Liver (tissue), 3 donors: ENCODE measurements around the gene ORMDL2.

Experiments used
- ATF3 ChIP-seq: IDR thresholded peaks from 2 replicates; pipeline ENCODE4 v1.6.1; 2016; ENCODE audit warnings: antibody characterized with exemption
- CTCF ChIP-seq: fragments of 150-350 bp; IDR thresholded peaks from 2 replicates; pipeline ENCODE4 v1.5.1; 2017; ENCODE audit warnings: improper control_type of control experiment, low read depth, low read length; ENCODE audit not compliant: missing input control
- GABPA ChIP-seq, 2 donors: IDR thresholded peaks in 1 of 2; conservative IDR thresholded peaks in 1 of 2; 2 replicates each; pipeline ENCODE4 v1.6.1; 2016; ENCODE audit warnings: antibody characterized with exemption in 2 of 2, mild to moderate bottlenecking in 1 of 2, moderate library complexity in 1 of 2
- HNF4A ChIP-seq, 2 donors: conservative IDR thresholded peaks; 2 replicates each; pipeline ENCODE4 v1.6.1; 2016; ENCODE audit warnings: antibody characterized with exemption in 2 of 2, mild to moderate bottlenecking in 2 of 2
- RAD21 ChIP-seq, 2 donors: IDR thresholded peaks; 2 replicates each; pipeline ENCODE4 v1.6.1; 2016; ENCODE audit warnings: antibody characterized with exemption in 2 of 2, mild to moderate bottlenecking in 2 of 2
- TAF1 ChIP-seq: conservative IDR thresholded peaks from 2 replicates; pipeline ENCODE4 v1.6.1; 2016; ENCODE audit warnings: antibody characterized with exemption, mild to moderate bottlenecking
- YY1 ChIP-seq: IDR thresholded peaks from 2 replicates; pipeline ENCODE4 v1.6.1; 2016; ENCODE audit warnings: antibody characterized with exemption, mild to moderate bottlenecking
- TF ChIP-seq, protein P1 (sequence below): IDR thresholded peaks from 2 replicates; pipeline ENCODE4 v1.6.1; 2016; ENCODE audit warnings: antibody characterized with exemption, mild to moderate bottlenecking
- donor health status: healthy.
- donor health status: healthy.

- TF ChIP-seq CTCF (no peak), HNF4A (conservative IDR thresholded peaks at IDR 0.05) (peak; percentile 9 to 28), ATF3 (peak; percentile 82), YY1 (no peak), TAF1 (no peak), GABPA (IDR thresholded peaks at IDR 0.05 in 1 of 2, conservative IDR thresholded peaks at IDR 0.05 in 1 of 2) (no peak), RAD21 (IDR thresholded peaks at IDR 0.05) (no peak)
- TF ChIP-seq, protein P1, sequence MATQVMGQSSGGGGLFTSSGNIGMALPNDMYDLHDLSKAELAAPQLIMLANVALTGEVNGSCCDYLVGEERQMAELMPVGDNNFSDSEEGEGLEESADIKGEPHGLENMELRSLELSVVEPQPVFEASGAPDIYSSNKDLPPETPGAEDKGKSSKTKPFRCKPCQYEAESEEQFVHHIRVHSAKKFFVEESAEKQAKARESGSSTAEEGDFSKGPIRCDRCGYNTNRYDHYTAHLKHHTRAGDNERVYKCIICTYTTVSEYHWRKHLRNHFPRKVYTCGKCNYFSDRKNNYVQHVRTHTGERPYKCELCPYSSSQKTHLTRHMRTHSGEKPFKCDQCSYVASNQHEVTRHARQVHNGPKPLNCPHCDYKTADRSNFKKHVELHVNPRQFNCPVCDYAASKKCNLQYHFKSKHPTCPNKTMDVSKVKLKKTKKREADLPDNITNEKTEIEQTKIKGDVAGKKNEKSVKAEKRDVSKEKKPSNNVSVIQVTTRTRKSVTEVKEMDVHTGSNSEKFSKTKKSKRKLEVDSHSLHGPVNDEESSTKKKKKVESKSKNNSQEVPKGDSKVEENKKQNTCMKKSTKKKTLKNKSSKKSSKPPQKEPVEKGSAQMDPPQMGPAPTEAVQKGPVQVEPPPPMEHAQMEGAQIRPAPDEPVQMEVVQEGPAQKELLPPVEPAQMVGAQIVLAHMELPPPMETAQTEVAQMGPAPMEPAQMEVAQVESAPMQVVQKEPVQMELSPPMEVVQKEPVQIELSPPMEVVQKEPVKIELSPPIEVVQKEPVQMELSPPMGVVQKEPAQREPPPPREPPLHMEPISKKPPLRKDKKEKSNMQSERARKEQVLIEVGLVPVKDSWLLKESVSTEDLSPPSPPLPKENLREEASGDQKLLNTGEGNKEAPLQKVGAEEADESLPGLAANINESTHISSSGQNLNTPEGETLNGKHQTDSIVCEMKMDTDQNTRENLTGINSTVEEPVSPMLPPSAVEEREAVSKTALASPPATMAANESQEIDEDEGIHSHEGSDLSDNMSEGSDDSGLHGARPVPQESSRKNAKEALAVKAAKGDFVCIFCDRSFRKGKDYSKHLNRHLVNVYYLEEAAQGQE: no peak
These were observed 5.6 kb downstream of the ORMDL2 start for GRCh38 chr12:55823419-55823818.
